ENCODE results near the gene PLEKHB1.

DNA sequence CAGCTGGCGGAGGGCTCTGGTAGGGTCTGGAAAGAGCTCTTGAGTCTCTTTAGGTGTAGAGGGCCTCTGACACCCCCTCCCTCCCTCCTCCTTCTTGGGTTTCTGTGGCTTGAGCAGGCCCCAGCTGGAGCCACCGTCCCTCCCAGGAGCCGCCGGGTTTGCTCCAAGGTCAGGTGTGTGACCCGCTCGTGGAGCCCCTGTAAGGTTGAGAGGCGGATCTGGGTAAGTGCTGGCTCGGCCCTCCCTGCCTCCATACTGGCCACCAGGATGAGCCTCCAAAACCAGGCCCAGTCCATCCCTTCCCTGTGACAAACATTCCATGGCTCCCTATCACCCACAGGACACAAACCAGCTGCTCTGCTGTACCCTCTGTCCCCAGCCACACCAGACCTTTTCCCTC is 9.3 kb downstream of the PLEKHB1 start:
- no peak for TF ChIP-seq MAX (IDR thresholded peaks at IDR 0.05; ENCODE audit: low read depth, low read length)
- TF ChIP-seq POLR2A (IDR thresholded peaks at IDR 0.05; ENCODE audit: low read depth, low read length) = no peak
- no peak for TF ChIP-seq FOS (IDR thresholded peaks at IDR 0.05; ENCODE audit: borderline replicate concordance, extremely low read depth, insufficient read length)
- TF ChIP-seq, protein P1, sequence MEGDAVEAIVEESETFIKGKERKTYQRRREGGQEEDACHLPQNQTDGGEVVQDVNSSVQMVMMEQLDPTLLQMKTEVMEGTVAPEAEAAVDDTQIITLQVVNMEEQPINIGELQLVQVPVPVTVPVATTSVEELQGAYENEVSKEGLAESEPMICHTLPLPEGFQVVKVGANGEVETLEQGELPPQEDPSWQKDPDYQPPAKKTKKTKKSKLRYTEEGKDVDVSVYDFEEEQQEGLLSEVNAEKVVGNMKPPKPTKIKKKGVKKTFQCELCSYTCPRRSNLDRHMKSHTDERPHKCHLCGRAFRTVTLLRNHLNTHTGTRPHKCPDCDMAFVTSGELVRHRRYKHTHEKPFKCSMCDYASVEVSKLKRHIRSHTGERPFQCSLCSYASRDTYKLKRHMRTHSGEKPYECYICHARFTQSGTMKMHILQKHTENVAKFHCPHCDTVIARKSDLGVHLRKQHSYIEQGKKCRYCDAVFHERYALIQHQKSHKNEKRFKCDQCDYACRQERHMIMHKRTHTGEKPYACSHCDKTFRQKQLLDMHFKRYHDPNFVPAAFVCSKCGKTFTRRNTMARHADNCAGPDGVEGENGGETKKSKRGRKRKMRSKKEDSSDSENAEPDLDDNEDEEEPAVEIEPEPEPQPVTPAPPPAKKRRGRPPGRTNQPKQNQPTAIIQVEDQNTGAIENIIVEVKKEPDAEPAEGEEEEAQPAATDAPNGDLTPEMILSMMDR (IDR thresholded peaks at IDR 0.05 in 2 of 3, conservative IDR thresholded peaks at IDR 0.05 in 1 of 3; ENCODE audit: control insufficient read depth in 2 of 3, extremely low read depth in 1 of 3, insufficient read depth in 1 of 3, low read depth in 3 of 3, low read length in 3 of 3) = no peak
